GM19035 (cell line): ENCODE results near the gene RCSD1.
A peak's percentile ranks its signal among the peaks of the same experiment; 100 is the strongest.

Experiments used
- ATAC-seq: cut with Tn5 transposase; IDR thresholded peaks from one replicate; pipeline ENCODE4 v1.9.1; 2021; ENCODE audit not compliant: unreplicated experiment

RCSD1 gene

GRCh38 chr1:167617153-167618147 lies 12.6 kb upstream of the RCSD1 start:
- ATAC-seq: peak; percentile 76

- no peak for ATAC-seq
Measured at GRCh38 chr1:167618366-167618765, 11.7 kb upstream of the RCSD1 start.

GRCh38 chr1:167618789-167619188 lies 11.2 kb upstream of the RCSD1 start:
- no peak for ATAC-seq

DNA sequence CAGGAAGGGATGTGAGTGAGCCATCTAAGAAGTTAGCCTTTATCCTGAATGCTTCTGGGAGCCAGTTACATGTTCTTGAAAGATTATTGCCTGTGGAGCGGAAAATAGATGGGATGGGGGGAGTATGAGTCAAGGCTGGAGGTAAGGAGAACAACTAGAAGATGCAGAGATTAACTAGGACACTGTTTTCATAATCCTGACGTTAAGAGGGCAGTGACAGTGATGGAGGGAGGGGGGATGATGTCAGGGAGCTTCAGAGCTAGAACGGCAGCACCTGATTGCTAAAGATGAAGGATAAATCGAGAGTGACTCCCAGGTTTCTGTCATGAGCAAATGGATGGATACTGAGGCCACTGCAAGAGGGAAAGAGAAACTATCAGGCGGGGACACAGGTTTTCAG lies 10.0 kb upstream of the RCSD1 start:
- no peak for ATAC-seq

GRCh38 chr1:167621780-167622313 lies 8.2 kb upstream of the RCSD1 start:
- ATAC-seq: no peak

DNA sequence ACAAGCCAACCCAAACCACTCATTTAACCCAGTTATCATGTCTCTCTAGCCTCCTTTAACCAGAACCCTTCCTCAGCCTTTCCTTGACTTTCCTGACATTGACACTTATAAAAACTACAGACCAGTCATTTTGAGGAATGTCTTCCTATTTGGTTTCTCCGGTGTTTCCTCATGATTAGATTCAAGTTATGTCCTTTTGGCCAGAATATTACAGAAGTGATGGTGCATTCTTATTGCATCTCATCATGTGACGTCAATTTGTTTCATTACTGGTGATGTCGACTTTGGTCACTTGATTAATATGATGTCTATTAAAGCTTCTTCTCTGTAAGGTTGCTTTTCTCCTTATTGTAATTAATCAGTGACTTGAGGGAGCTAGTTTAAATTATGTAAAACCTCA lies 6.1 kb upstream of the RCSD1 start:
- no peak for ATAC-seq

DNA sequence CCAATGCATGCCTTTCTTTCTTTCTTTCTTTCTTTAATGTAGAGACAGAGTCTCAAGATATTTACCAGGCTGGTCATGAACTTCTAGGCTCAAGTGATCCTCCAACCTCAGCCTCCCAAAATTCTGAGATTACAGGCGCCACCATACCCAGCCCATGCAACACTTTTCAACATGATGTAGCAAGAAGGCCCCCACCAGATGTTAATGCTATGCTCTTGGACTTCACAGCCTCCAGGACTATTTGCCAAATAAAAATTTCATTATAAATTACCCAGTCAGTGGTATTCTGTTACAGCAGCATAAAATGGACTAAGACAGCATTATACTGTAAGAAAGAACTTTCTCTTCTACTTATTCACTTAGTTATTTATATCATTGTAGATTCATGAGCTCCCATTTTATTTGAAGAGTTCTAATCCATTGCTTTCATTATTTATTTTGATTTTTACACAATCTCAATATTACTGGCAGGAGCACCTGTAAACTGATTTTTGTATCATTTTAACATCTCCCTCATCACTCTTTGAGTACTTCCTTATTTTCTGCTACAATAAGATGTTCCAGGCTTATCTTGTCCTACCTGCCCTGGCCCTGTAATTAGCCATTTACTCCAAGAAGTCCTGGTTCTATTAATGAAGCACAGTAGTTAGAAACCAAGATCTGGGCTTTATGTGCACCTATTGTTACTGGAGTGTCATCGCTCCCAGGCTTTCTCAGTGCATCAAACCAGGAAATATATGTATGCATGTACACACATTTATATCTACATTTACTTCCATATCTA lies 4.8 kb upstream of the RCSD1 start:
- ATAC-seq: no peak

DNA sequence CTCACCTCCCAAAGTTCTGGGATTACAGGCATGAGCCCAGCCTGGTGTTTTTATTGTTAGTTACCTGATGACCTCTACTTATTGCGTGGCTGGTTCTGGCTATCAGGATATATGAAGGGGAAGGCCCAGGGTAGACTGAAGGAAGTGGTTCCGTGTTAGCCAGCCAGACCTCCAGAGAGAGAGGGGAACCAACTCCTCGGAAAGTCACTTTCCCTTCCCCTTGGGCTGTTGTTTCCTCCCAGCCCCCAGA lies 2.5 kb upstream of the RCSD1 start:
- ATAC-seq: peak; percentile 7

GRCh38 chr1:167627865-167628641 lies 2.0 kb upstream of the RCSD1 start:
- peak; percentile 68 for ATAC-seq

DNA sequence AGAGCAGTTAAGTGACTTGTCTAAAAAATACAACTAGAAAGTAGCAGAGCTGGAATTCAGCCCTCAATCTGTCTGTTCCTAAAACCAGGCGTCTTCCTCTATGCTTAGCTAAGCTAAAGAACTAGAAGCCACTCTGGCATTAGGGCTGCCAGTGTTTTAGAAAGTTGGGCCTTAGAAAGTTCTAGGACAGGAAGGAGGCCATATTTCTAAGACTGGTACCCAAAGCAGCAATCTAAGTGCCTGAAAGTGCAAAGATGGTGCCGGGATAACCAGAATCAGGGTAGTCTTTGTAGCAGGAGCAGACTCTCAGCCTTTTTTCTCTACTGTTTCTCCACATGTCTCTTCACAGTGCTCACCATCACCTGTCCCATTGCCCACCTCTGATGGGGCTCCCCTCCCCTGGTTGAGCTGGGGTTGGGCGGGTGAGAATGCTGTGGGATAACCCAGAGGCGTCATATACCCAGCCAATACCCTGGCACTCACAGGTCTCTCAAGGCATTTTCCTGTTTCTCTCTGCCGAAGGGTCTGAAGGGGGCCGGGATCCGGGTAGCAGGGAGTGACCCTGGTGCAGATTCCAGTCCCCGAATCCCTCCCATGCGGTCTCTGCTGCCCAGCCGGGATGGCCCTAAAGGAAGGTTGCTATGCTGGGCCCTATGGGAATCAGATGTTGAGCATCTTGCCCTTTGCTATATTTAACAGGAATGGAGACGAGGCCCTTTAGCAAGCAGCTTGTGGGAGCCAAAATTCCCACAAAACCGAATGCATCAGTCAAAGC lies 1.1 kb upstream of the RCSD1 start:
- ATAC-seq: no peak

DNA sequence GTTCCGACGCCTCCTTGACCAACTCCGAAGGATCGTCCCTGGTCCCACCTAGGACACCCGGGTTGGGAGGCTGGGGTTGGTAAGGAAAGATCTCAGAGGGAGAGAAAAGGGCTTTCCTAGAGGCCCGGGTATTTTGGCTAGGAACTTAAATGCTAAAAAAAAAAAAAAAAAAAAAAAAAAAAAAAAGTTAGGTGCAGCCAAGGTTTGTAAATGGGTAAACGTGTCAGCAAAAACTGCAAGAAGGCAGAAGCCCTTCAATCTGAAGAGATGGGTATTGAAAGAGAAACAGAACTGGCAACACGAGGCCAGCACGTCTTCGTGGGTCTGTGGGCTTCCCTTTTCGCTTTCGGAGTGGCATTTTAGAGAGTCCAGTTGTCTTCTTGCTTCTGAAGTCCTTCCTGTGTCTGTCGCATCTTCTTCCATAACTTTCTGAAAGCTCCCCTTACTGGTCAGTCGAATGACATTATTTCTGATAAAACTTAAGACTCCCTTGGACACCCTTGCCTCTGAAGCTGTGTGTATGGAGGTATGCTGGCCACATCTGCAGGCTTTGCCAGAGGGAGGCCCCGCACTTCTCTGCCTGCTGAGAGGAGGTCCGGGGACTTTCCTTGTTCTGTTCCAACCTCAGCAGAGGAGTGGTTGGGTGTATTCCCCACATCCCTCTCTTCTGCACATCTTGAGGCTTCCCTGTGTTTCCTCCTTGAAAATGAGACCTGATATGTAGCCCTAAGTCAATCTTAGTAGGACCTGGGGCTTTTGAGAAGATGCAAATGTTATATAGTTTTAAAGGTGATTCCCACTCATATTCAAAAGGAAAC lies 745 bp downstream of the RCSD1 start:
- no peak for ATAC-seq

GRCh38 chr1:167631386-167631935 lies 1.4 kb downstream of the RCSD1 start:
- no peak for ATAC-seq

- no peak for ATAC-seq
Measured at GRCh38 chr1:167631936-167632614, 2.0 kb downstream of the RCSD1 start.

DNA sequence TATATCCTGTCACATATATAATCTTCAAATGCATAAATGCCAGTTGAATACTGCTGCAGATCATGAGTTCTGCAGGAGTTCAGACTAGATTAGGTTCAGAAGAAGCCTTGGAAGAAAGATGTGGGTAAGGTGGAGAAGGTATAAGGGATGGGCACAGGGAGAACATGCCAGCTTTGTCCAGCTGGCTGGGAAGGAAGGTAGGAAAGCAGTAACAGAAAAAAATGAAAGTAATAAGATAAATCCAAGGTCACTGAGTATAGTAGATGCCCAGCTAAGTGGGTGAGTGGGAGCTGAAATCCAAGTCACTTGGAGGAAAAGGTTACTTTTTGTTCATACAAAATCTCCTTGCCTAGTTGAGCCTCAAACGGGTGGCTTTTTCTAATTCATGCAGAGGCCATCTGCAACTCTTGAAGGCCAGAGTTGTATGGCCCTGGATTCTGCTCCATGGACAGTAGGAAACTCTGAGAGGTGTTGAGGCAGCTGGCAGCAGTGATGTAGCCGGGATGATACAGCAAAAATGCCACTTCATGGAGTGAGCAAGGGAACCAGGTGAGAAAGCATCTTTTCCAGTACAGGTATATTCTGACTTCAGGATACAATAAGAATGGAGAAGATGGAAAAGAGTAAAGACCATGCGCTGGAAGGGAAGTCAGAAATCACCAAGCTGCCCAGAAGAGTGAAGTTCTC lies 3.4 kb downstream of the RCSD1 start:
- no peak for ATAC-seq

GRCh38 chr1:167634435-167634834 lies 4.4 kb downstream of the RCSD1 start:
- no peak for ATAC-seq

DNA sequence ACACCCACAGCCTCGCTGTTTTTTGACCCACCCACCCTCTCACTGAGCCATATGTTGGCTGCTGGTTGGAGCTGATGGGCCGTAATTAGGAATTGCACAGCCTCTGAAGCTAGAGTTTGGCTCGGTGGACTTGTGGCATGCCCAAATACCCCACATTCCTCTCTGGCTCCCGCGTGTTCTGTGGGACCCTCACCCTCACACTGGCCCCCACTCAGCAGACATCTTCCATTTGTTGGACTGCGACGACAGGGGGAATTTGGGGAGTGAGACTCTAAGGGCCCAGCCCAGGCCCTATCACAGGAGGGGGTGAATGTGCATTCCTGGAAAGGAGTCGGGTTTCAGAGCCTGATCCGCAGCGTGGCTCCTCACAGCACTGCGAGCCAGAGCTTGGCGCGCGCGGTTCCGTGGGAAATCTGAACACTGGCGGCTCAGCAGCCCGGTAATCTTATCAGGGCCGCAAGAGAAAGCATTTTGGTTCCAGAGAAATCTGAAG lies 5.2 kb downstream of the RCSD1 start:
- no peak for ATAC-seq

DNA sequence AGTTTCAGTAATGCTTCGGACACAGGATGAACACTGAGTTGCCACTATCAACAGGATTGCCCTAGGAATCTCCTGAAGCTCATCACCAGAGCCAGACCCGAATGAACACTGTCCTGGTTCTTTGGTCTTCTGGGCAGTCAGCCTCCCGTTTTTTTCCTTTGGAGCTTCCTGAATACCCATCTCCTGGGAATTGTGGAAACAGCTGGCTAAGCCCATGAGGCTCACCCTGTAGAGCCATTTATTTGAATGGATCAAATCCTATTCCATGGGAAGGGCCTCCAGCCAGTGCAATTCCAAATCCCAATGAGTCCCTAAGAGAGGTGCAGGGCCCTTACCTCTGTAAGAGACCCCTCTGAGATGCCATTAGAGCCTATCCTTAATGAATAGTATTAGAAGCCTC lies 5.9 kb downstream of the RCSD1 start:
- no peak for ATAC-seq

- no peak for ATAC-seq
Measured at GRCh38 chr1:167638064-167638463, 8.0 kb downstream of the RCSD1 start.
